Sigmoid colon (tissue), 4 donors: ENCODE data around the gene GIMAP8.

Experiments used
- CTCF ChIP-seq, 4 experiments: fragments of 450-650 bp in 3 of 4; fragments of 200-600 bp in 1 of 4; IDR thresholded peaks; one replicate each; pipeline ENCODE4 v1.5.1; 2016 to 2019; ENCODE audit warnings: antibody characterized with exemption in 4 of 4, mild to moderate bottlenecking in 3 of 4, moderate library complexity in 2 of 4
- EP300 ChIP-seq, 4 donors: sonication (generic); formaldehyde crosslinking; IDR thresholded peaks; one replicate each; pipeline ENCODE4 v1.6.1; 2017; ENCODE audit warnings: antibody characterized with exemption in 4 of 4
- POLR2AphosphoS5 ChIP-seq, 4 donors: sonication (generic); formaldehyde crosslinking; IDR thresholded peaks; one replicate each; pipeline ENCODE4 v1.6.1; 2017; ENCODE audit warnings: antibody characterized with exemption in 4 of 4

GRCh38 chr7:150458756-150459155, 8.3 kb downstream of the GIMAP8 start:
- no peak for TF ChIP-seq CTCF (IDR thresholded peaks at IDR 0.05)
- TF ChIP-seq EP300 (IDR thresholded peaks at IDR 0.05), result no peak
- no peak for TF ChIP-seq POLR2AphosphoS5 (IDR thresholded peaks at IDR 0.05)
